ENCODE results near the gene RGS16.

- no peak for TF ChIP-seq CTCF (IDR thresholded peaks at IDR 0.05)
- TF ChIP-seq POLR2AphosphoS5 (IDR thresholded peaks at IDR 0.05; ENCODE audit: low read depth, low read length), result no peak
- TF ChIP-seq GABPA (IDR thresholded peaks at IDR 0.05; ENCODE audit: low read depth), result no peak
- TF ChIP-seq RAD21 (IDR thresholded peaks at IDR 0.05; ENCODE audit: low read length), result no peak
- no peak for TF ChIP-seq REST (IDR thresholded peaks at IDR 0.05; ENCODE audit: low read depth, low read length)
- TF ChIP-seq JUND (IDR thresholded peaks at IDR 0.05), result no peak
- TF ChIP-seq GATA2 (CRISPR knock-in tag; IDR thresholded peaks at IDR 0.05), result no peak
- no peak for TF ChIP-seq EP300 (IDR thresholded peaks at IDR 0.05; ENCODE audit: borderline replicate concordance in 1 of 2, low read depth in 1 of 2, low read length in 1 of 2)
- TF ChIP-seq SIN3A (IDR thresholded peaks at IDR 0.05; ENCODE audit: borderline replicate concordance, low read depth, low read length), result no peak
- TF ChIP-seq ZBTB33 (IDR thresholded peaks at IDR 0.05; ENCODE audit: borderline replicate concordance, low read depth), result no peak
- no peak for TF ChIP-seq USF2 (IDR thresholded peaks at IDR 0.05; ENCODE audit: borderline replicate concordance, low read depth, low read length)
These were observed 13.7 kb upstream of the RGS16 start for GRCh38 chr1:182617734-182618351.
